HG03196 (cell line): ENCODE measurements around the gene SMYD1.
A peak's percentile ranks its signal among the peaks of the same experiment; 100 is the strongest.

Experiments
- ATAC-seq: cut with Tn5 transposase; IDR thresholded peaks from one replicate; pipeline ENCODE4 v1.9.1; 2021; ENCODE audit not compliant: unreplicated experiment

SMYD1 gene

DNA sequence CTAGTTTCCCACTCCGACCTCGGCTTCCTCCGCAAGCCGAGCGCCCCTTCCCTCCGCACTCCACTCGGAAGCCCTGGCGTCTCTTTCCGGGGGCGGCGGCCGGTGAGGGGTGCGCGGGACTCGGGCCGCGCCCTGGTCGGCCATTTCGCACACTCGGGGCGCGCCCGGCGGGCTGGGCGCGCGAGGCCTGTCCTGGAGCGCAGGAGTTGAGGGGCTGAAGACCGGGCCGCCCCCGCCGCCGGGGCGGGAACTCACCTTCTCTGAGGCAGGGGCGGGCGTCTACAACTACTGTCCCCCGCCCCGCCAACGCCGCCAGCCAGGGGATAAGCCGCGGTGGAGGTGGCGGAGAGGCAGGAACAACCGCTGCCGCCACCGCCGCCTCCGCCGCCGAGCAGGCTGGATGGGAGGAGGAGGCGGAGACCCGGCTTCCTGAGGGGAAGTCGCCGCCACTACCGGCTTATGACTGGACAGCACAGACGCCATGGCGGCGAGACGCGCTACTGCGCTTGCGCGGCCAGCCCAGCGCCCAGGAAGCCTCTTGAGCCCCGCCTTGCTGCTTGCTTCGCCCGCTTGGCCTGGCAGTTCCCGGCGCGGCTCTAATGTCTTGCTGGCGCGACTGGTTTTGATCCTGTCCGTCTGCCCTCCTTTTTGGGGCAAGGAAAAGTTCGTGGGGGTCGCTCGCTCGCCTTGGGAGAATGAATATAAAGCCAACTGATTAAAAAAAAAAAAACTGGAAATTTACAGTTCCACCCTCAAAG, 12.1 kb upstream of the SMYD1 start, which contains the start of gene KRCC1:
Gene KRCC1, minus strand, starts transcription at position 413 of the 758 bp plus-strand sequence. CDS start 27,220 bp downstream, outside the sequence.
- ATAC-seq: peak; percentile 95

DNA sequence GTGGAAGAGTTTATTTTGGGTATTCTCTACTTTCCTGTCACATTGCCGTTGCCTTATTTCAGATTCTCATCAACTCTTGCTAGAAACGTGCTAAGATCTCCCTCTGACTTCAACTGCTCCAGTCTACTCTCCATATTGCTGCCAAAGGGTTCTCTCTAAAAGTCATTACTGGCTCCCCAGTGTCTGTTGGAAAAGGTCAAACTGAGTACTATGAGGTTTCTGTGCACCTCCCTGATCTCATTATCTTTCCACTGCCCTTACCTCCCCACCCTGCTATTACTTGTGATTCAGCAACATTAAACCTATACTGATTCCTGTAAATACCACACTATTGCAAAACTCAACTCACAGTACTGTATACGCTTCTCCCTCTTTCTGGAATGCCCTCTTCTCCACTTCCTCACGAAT, 10.2 kb upstream of the SMYD1 start:
- ATAC-seq: no peak

DNA sequence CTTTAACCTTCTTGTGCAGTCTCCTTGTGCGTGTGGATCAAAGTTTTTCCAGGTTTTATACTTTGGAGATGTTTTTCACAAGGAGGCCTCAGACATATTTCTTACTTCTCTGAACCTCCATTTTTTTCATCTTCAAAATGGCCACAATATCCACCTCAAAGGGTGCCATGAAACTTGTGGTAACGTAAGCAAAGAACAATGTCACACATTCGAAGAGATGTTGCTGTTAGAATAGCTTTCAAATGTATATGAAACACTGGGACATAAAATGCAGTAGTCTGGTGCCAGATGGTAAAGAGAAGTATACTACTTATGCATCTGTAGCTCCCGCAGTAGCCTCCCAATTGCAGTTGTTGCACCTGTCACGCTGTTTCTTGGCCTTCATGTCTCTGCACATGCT, 9.4 kb upstream of the SMYD1 start:
- no peak for ATAC-seq

DNA sequence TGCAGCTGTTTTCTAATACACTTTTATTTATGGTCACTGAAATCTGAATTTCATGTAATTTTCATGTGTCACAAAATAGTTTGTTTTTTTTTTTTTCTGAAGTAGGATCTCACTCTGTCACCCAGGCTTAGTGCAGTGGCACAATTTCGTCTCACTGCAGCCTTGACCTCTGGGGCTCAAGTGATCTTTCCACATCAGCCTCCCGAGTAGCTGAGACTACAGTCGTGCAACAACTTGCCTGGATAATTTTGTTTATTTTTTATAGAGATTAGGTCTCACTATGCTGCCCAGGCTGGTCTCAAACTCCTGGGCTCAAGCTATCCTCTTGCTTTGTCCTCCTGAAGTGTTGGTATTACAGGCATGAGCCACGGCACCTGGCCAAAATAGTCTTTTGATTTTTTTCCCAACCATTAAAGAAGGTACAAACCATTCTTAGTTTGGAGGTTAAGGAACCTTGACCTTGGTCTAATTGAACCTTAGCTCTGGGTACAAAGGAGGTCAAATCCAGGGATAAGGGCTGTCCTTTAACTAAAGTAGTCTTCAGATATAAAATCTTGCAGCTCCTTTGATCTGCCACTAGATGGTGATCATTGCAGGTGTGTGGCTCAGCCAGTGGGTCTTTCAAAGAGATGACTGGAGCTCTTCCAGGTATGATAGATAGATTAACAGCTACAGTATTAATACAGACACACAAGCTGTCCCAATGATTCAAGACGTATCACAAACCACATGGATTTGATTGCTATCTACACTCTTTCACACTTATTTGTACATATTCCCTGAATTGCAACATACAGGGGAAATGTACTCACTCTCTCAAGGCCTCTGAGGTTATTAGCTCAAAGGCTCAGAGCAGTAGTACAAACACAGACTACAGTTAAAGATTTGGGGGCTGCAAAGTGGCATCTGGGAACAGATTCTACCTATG, 7.4 kb upstream of the SMYD1 start:
- no peak for ATAC-seq

DNA sequence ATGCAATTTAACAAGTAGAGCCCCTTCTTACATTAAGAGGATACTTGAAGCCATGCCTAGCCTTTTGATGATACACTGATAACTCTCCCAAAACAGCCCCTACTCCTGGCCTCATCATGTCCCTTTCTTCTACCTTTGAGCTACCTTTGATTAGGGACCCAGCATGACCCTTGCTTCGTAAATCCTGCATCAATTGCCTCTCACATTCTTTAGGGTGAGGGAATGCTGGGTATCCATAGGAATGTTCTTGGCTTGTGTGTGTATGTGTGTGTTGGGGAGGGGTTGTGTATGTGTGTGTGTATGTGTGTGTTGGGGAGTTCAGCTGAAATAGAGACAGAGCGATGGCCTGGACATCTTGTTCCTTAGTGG, 6.7 kb upstream of the SMYD1 start:
- ATAC-seq: no peak

DNA sequence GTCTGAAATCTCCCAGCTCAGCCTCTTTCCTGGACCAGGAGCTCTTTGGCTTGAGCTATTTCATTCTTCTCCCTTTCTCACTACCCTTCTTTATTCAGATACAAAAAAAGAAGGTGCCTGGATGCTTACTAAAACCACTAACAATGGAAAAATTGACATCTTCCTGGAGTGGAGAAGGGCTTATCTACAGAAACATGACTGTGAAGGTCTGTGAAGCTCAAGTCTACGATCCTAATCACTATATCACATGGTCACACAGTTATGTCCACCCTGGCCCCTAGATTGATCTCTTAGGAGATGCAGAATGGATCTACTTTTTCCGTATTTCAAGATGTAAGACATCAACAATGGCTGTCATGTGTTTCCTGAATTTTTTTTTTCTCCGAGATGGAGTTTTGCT, 6.3 kb upstream of the SMYD1 start:
- no peak for ATAC-seq

DNA sequence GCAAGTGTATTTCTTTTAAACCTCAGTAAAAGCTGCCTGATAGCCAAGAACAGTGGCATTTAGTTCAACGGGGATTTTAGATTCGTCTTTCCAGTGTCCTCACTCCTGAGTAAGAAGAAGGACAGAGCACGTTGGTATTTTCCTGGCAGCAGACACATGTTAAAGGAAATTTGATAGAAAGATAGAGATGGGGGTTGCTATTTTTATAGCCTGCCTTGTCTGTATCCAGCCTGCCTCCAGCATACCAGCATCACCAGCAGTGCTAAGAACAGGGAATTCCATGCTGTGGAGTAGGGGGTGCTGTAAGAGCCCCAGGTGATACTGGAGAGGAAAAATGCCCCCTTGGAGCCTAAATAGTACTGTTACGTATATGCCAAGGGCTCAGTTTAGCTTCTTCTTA, 1.1 kb upstream of the SMYD1 start:
- ATAC-seq: no peak

DNA sequence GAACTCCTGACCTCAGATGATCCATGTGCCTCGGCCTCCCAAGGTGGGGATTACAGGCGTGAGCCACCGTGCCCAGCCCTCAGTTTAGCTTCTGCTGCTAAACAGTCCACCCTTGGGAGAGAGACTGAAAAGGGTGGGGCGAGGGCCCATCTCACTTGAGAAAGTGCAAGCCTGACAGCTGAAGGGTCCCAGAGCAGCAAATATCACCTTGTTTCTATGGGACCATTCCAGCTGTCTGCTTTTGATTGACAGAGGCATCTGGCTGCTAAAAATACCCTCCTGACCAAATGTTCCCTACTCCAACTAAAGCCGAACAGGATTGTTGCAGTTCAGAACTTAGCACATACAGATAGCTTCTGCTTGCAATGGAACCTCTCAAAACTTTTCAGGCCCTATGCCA, 436 bp upstream of the SMYD1 start:
- no peak for ATAC-seq

DNA sequence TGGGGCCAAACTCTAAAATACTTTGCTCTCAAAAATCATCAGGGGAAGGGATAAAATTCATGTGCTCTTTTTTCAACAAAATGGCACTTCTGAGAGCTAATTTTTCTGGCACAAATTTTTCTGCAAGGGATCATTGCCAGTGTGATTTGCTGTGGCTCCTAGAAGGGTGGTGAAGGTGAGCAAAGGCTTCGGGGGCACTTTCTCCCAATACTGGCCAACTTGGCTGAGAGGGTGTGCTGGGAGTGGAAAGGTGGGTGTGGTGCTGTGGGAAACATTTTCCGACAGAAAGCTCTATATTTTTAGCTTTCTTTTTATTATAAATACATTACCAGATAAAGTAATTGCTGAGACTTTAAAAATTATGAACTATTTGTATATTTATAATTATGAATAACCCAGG, 419 bp downstream of the SMYD1 start:
- ATAC-seq: no peak

DNA sequence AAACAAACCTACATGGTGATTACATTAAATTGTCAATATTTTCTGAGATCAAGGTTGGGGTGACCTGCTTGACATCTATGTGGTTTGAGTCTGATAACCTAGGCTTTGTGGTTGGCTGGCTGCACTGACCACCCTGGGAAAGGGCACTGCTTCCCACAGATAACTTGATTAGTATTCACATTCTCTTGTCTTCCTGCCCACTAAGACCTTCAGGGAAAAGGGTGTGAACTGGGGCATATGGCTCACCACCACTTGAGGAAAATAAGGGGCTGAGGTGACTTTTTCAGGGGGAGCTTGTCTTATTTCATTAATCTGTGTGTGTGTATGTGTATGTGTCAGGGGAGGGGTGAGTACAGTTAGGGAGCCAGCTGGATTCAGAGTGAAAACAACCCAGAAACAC, 1.5 kb downstream of the SMYD1 start:
- ATAC-seq: no peak

DNA sequence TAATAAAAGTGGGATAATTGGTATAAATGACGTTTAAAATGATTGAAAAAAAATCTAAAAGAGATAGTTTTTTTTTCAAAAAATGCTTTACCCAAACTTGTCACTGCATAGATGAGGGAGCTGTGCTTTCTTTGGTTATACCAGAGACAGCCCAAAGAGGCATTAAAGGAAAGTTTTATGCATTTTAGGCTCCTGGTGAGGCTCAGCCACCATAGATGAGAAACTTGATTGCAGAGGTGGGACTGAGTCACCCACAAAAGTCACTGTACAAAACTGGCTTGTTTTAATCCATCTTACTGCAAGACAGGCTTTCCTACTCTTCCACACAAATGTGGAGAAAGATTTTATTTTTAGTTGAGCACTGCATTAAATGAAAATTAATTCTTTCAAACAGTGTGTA, 2.4 kb downstream of the SMYD1 start:
- no peak for ATAC-seq

DNA sequence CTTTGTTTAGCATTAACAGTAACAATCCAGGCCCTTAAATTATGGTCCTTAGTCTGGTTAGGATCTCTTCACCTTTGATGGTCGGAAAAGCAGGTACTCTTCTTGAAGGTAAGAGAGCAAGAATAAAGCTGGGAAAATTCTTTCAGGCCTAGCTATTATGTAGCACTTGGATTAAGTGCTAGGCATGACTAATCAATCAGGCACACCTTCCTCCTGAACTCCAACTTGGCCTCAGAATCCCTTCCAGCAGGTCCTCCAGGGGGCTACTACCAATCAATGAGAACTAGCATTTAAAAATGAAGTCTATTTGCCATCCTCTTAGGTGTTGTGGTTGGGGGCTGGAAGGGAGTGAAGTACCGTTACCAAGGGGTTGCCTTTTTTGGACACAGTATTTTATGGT, 3.7 kb downstream of the SMYD1 start:
- ATAC-seq: no peak

DNA sequence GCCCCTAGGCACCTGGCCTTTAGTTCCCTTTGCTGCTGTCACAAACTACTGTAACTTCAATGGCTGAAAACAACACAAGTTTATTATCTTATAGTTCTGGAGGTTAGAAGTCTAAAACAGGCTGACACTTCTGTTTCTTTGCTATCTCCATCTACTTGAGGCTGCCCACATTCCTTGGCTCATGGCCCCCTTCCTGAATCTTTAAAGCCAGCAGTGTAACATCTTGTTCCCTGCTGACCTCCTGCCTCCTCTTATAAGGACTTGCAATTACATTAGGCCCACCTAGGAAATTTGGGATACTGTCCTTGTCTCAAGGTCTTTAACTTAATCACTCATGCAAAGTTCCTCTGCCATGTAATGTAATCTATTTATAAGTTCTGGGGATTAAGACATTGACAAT, 6.5 kb downstream of the SMYD1 start:
- ATAC-seq: no peak

DNA sequence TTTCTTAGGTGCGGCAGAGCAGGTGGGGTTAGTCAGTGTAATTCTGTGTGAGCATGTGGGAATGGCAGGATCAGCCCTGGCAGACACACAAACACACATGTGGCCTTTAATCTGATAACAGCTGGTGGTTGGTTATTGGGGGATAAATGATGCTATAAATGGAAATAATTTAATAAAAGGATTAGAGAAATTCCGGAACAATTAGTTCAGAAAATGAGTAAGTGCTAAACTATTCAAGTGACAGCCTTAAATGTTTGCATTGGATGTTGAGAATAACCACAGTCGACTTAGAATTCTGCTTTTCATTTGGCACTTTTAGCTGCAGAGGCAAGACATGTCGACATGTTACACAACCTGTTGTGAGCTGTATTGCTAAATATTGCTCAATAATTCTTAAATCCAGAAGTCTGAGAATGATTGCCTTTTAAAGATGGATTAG, 7.2 kb downstream of the SMYD1 start:
- ATAC-seq: no peak

DNA sequence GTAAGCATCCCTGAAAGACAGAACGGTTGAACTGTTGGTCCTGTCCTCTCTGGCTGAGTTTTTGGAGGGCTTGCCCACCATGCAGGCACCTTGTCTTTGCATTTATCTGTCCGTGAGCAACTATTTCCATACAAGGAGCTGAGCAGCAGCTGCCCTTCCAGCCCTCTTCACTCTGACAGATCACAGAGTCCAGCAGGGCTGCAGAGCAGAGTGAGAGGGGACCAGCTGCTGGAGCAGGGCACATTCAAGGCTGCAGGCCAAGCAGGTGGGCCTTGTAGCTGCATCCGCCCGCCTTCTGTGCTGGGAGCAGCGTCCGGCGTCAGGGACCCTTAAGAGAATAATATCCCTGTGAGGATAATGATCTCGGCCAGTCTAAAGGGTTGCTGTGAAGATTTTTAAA, 9.5 kb downstream of the SMYD1 start:
- no peak for ATAC-seq

DNA sequence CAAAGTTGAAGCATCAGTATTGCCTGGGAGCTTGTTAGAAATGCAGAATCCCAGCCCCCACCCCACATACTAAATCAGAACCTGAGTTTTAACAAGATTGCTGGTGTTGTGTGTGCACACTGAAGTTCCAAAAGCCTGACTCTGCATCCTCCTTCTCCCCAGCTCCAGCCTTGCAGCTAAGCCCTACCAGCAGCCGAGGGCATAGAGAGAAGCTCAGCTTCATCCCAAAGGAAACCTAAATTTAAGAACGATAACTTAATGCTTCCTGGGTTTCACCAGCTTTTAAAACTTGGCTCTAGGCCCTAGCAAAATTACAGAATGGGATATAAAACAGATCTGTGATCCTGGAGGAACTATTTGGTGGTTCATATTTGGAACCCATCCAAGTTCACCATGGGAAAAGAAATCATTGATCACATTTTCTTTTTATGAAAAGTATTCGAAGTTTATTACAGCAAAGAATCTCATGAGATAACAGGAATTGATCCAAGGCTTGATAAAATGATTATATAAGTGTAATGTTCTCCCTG, 11.1 kb downstream of the SMYD1 start:
- ATAC-seq: no peak

DNA sequence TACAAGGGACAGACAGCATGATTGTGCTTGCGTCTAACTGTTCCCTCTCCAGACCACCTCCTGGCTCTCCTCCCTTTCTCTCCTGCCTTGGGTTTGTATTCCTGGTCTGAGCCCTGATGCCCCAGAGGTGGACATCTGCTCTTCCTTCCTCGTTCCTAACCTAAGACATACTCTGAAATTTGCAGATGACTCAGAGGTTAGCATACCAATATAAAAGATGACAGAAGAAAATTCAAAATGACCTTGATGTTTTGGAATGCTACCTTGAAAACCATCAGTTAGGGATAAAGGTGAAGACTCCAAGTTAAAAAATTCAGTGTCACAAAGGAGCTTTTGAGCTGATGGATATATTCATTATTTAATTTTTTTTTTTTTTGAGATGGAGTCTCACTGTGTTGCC, 12.9 kb downstream of the SMYD1 start:
- no peak for ATAC-seq

DNA sequence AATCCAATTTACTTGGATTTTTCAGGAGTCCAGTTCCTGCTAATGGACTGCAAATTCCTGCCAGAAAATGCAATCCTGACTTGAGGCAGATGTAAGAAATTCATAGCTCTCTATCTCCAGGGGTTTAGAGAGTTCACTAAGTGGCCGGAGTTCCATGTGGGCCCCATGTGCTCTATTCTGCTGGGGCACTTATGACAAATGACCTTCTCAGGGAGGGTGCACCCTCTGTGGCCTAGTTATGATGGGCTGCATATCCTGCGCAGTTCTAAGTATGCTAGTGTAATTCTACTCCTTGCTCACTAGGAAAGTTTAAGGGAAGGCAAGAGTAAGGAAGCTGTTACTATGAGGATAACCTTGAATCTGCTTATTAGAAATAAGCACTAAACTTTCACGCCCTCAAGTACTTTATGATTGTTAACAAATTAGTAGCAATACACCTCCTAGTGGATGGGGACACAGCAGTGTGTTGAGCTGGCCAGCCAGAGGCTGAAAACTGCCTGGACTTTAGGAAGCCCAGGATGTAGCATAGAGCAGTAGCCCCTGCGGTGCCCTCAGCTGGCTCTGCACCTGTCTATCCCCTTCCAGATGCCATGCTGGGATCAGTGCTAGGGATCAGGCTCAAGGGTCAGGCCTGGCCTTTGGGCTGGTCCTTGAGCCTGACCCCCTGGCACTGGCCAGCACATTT, 14.4 kb downstream of the SMYD1 start:
- ATAC-seq: no peak

DNA sequence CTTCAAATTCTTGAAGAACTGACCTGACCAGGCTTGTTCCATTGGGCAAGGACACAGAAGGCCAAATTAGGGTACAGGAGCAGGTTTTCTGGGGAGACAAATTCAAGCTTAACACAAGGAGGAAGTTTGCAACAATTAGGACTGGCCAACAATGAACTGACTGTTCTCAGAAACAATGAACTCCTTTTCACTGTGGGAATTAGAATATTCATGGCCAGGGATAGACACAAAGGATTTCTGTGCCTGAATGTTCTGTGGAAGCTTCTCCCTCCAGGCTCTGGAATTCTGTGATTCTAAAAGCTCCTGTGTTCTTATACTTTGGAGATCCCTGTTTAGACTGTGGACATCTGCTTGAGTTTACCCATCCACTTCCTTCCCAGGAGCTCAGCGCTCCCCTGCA, 15.2 kb downstream of the SMYD1 start:
- ATAC-seq: no peak

DNA sequence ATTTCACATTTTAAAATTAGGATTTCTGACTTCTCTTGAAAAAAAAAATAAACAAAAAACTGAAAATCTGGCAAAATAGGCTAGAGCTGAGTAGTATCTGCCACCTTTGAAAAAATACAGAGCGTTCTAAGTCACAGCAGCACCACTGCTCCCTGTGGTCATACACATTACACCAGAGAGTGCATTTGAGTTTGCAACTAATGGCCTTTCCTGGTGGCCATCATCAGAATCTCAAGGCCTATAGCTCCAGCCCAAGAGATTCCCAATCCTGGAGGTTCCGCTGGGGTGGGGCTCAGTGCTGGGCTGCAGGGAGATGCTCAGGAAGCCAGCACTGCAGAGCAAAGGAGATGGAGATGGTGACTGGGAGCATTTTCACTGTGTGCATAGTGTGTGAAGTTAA, 17.5 kb downstream of the SMYD1 start:
- no peak for ATAC-seq

DNA sequence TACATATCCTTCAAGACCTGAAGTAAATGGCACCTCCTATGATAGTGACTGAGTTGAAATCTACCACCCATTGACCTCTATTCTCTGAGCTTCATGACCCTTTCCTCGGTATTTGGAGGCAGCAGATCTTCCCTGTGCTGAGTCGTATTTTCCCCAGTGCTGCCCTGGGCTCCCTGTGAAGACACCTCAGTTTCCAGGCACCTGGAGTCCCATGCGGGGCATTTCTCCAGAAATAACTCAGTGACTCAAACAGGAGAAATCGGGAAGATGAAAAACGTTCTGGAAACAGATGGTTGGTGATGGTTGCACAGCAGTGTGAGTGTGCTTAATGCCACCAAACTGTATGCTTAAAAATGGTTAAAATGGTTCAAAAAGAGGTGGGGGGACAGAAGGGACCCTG, 18.0 kb downstream of the SMYD1 start:
- ATAC-seq: no peak
